ENCODE data around the gene EIF4E3.

EIF4E3 gene

DNA sequence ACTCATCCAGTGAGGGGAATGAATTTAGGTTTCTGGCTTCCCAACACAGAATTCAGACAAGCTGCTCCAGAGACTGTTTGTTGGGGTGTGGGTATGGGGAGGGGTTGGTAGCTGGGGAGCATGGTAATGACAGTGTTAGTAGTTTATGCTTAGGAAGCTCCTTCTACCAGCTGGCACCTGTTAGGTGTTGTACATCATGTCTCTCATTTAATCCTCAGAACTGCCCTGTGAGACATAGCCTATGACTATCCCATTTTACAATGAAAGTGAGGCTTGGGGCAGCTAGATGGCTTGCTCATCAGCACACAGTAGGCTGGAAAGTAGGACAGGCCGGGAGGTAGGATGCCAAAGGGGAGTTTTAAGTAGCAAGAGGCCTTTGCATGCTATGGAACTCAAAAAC, 2.5 kb downstream of the EIF4E3 start:
- no peak for DNase-seq

DNA sequence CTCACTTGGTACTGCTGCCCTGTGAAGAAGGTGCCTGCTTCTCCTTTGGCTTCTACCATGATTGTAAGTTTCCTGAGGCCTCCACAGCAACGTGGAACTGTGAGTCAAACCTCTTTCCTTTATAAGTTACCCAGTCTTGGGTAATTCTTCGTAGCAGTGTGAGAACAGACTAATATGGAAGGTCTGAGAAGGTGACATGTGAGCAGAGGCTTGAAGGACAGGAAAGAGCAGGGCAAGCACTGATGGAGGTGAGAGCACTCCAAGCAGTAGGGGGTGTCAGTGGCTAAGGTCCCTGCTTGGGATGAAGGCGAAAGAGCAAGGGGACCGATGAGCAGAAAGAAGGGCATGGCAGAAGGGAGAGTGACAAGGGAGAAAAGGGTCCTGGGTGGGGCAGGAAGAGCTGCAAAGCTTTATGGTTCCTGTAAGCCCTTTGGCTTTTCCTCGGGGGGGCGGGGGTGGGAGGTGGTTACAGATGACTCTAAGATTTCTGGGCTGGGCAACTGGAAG, 3.5 kb downstream of the EIF4E3 start:
- DNase-seq, result no peak

DNA sequence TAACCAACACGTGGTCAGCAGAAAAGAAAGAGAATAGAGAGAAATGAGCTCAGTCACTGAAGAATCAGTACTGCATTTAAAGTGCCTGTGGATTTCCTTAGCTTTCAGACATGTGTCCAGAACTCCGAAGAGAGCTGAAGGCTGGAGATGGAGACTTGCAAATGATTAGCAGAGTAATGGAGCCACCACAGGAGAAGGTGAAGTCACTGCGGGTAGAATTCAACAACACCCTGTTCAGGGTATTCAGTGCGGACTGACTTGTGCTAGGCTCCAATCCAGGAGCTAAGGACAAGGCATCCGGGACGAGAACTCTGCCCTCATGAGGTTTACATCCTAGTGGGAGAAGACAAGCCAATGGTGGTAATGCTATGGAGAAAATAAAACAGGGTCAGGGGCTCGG, 4.2 kb downstream of the EIF4E3 start:
- no peak for DNase-seq

DNA sequence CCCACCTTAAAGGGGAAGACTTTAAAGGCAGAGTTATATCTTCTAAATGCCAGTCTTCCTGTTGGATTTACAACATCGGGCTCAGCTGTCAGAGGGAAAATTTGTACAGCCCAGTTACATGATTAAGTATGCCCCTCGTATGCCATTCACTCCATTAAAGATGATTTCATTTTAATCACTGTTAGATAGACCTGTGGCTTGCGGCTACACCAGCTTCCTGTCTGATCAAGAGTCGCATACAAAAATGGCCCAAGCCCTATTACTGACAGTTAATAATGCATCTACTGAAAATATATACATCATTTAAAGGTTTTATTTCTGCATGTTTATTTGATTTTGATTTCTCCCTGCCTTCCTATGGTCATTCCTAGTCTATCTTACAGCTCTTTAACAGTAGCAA, 7.1 kb downstream of the EIF4E3 start:
- no peak for DNase-seq

DNA sequence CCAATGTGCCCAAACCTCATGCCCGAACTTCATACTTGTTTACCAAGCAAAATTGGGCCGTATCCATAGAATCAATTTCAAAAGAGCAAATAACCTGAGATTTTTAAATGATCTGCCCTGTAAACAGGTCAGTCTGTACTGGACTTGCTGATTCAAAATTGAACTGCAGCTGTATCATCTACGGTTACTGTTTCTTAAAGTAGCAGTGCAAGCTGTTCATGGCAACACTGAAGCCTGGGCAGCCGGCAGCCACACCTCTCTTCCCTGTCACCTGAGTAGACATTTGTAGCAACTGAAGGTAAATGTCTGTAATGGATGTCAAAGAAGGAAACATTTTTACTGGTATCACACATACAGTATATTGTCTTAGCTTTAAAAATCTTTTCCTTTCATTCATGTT, 10.6 kb downstream of the EIF4E3 start:
- no peak for DNase-seq

DNA sequence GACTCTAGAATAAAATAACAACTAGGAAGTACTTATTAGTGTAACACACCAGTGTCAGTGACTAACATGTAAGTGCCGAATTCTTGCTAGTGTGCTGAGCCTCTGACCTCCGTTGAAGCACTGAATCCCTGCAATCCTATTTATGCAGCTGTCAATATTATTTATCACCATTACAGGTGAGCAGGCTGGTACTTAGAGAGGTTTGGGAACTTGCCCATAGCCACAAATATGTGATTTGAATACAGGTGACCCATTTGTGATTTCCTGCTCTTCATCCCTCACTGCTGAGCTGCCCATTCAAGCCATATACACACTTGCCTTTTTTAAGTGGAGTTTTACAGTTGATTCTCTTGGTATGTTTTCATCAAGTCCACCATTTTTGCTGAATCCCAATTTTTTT, 12.2 kb downstream of the EIF4E3 start:
- no peak for DNase-seq

DNA sequence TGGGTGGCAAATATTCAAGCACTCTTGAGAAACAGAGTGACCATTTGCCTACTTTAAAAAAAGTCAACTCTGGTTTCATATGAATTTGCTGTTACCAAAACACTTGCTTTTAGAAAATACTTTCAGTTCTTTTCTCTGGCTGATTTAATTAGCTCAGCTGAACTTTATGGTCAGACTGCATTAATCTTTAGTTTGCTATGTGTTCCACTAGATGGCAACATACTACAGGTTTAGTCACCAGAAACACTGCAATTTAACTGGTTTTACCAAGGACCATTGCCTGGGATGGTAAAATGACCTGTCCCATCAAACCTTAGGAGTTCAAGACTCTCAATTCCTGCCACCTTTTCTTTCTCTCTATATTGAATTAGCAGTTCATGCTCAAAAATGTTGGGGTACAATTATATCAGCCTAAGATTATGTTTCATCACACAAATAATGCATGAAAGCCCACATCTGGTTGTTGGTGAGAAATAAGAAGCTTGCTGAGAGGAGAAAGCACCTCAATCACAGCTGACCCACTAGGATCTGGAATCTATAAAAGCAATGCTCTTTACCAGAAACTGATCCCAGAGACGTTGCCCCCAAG, 14.2 kb downstream of the EIF4E3 start:
- DNase-seq, result no peak

DNA sequence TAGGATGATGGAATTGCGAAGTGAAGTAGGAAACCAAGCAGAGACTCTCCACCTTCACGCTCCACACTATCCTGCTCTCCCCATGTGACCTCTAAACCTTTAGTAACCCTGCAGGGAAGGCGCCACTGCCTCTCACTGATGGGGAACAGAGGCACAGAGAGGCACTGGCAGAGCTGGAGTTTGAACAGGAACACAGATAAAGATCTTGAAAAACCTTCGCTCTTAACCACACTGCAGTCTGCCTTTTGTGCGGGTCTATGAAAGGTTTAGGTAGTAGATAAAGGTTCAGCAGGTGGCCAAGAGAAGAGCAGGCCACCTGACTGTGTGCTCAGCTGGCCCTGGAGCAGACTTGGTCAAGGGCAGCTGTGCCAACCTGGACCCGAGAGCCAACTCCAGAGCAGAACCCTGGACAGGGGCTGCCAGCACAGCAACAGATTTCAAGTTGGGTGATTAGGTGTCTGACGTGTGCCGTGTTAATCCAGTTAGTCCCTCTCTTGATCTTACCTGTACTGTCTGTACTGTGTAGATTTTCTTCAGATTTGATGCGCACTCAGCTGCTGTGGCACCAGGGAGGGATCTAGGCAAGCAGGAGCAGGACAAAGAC, 15.2 kb downstream of the EIF4E3 start:
- no peak for DNase-seq

DNA sequence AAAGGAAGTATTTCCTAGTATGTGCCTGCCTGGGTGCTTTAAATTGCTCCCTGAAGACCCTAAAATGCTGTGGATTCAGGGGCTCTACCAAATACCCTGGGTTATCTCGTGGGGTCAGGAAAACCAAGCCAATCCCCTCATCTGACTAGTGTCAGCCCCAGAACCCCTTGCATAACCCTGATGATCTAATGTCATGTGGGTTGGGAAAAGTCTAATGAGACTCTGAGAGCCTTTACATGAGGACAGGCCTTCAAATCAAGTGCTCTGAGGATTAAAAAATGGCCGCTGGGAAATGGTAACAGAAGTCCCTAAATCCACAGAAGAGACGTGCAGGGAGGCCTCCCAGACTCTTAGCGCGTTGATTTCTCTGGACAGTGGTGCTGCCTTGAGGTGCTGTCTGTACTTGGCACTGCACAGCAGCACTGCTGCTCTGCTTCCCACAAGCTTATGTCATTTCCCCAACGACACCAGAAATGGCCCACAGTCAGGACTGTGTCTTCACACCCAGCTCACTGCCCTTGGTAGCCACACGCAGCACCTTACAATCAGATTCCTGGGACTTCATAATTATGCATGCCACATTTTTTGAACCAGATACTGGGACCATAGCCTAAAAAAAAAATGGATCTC, 16.6 kb downstream of the EIF4E3 start:
- DNase-seq, result no peak

DNA sequence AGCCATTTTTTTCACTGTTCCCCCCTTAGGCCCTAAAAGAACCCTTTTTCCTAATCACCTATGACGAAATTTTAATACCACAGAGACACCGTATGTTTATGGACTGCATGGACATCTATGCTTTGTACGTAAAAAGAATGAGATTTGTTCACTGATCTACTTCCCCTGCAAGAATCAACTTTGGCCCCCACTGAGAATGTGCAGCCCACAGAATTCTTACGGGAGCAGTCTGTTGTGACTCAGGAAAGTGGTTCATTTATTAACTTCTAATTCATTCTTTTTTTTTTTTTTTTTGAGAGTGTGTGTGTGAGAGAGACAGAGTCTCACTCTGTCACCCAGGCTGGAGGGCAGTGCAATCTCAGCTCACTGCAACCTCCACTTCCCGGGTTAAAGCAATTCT, 17.6 kb downstream of the EIF4E3 start:
- DNase-seq, result no peak

DNA sequence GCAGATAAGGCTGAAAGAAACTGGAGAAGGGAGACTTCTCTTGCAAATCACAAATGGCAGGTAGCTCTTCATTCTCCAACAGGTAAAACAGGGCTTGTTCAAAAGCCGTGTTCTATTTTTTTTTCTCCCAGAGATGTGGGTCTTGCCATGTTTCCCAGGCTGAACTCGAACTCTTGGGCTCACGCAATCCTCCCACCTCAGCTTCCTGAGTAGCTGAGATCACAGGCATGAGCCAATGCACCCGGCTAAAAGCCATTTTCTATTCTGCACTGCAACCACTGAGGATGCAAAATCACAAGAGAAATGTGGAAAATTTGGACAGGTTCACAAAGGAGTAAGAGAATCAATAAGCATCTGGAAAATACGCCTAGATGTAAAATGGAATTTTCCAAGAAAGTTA, 19.5 kb downstream of the EIF4E3 start:
- no peak for DNase-seq

DNA sequence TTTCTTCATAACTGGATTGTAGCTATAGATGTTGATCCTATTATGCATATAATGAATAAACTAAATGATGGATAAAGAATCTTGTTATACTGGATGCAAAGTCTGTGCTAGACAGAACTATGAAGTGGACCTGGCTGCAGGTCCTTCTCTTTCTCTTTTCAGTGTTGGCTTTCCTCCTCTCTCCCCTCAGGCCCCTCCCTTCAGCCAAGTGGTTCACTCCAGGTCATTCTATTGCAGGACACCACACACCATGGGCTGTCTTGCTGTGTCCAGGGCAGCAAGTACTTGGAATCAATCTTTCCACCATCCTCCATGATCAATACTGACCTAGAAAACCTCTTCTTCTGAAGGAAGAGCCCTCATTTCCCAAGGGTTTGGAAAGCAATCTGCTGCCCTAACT, 20.3 kb downstream of the EIF4E3 start:
- no peak for DNase-seq

DNA sequence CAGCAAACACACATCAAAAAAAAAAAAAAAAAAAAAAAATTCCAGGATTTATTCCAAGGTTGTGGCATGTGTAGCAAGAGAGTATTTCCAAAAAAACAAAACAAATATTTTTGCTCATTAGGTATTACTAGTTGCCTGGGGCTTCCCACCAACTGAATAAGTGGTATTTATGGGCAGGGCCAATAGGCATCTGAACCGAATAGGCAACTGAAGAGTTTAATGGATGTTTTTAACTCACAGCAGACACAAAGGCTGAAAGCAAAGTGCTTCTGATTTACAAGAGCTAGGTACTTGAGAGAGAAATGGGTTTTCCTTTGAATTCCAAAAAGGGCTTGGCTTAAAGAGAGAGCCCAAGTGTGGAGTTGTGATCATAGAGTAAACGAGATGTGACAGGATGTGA, 21.4 kb downstream of the EIF4E3 start:
- no peak for DNase-seq

DNA sequence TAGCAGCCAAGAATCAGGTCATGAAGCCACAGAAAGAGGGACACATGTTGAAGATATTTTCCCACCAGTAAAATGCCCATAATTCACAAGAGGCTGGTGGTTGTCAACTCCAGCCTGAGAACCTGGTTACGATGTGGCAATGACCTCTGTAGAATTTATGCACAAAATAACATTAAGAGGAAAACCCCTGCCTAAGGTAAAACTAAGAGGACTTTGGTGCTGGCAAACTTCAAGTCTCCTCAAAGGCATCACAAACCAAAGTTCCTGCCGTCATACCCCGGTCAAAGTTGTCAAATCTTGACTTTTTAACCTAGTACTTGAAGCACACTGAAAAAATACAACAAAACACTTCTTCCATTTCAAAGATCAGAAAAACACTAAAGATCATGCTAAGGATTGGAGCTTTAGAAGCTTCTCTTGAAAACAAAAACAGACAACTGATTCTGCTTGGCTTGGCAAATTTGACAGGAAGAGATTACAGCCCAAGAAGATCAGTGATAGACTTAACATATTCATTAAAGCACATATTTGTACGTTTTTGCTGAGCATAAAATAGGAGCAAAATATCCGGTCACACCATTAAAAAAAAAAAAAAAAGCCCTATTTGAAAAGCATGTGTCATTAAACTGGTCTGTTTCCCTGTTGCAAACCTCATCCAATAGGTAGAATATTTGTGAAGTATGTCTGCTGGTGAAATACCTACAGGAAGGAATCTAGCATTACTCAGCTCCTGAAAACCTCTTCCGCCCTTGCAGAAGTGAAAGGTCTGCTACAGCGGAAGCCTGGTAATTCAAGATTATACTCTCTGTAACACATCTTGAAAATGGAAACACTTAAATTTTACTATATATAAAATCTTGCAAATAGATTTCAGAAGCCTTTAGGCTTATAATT, 22.8 kb downstream of the EIF4E3 start:
- no peak for DNase-seq

DNA sequence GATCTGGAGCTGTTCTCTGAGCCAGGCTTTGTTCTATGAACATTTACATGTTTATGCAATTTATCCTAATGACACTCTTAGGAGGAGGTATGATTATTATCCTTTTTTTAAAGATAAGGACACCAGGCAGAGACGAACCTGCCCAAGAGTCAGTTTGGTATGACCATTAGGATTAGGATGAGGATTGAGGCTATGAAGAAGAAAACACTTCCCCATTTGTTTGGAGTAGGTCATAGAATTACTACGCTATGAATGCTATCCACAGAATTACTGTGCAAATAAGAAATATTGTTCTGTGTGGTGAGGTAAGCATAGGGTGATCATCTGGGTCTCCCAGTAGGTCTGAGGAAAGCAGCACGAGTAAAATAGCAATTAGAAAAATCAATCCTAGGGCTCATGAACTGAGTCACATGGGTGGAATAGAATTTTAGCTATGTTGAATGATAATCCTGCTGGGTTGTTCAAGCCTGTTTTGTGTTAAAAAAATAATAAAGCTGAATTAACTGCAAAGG, 23.9 kb downstream of the EIF4E3 start:
- no peak for DNase-seq

DNA sequence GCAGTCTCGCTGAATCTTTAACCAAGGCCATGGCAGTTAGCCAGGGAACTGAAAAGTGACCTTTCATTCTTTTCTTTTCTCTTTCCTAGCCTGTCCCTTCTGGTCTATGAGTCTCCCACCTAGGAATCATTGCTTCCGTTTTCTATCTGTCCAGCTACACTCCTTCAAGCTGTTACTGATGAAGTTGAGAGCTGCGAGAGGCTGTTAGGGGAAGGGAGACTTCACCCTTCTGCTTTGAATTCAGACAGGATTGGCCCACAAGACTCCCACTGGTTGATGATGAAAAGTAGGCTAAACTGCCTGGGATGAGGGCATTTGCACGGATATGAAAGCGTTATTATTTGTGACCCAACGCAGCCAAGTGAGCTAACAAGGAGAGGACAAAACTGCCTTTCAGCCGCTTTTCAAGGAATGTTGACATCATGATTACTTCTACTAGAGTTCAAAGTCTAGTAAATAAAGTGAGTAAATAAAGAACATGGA, 30.2 kb downstream of the EIF4E3 start:
- no peak for DNase-seq

DNA sequence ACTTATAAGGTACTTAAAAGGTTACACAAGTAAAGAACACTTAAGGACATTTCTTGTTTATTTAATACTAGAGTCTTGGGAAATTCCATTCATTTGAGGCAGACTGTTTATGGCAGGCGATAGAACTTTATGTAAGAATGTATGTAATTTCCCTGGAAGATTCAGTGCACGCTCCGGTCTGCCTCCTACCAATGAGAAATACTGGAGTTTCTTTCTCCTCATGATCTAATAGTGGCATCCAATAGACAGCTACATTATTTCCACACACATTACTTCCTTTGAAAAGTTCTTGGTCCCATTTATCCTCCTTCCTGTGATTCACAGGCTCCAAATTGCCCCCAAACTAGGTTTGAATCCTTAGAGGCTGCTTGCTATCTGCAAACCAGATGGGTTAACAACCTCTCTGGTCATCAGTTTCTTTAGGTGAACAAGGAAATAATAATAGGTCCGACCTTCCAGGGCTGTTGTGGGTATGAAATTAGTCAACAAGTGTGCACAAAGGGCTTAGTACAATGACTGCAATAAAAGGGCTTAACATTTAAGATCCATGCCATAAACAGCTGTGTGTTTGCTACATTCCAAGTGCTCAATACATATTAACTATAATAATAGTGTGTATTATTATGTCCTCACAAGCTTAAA, 30.7 kb downstream of the EIF4E3 start:
- DNase-seq, result no peak

DNA sequence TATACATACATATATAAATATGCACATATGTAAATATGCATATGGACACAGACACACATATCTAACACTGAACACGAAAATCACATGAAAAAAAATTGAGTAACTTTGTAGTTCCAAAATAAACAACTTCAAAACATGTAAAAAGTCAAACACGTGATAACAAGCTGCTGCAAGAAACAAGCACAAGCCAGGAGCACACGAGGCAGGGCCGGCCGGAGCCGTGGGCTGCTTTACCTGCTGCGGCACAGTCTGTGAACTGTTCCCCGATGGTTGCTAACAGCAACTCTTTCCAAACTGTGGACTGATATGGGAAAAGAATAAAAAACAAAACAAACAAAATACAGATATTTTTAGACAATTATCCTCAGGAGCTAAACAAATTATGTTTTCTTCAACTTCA, 31.6 kb downstream of the EIF4E3 start:
- DNase-seq, result no peak

DNA sequence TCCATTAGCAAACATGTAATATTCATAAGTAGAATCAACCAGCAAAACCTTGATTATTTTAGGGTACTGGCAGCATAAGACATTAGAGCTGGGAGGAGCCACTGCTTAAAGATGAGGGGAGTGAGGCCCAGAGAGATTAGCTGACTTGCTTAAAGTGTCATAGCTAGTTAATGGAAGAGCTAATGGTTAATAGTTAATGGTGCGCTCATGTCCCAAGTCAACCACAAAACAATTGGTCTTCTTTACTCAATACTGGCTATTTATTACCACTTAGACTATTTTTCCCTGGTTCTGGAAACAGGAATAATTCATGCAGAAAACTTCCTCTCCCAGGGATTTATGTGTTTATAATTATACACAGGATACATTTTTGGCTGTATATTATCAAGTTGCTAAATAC, 33.1 kb downstream of the EIF4E3 start:
- no peak for DNase-seq

DNA sequence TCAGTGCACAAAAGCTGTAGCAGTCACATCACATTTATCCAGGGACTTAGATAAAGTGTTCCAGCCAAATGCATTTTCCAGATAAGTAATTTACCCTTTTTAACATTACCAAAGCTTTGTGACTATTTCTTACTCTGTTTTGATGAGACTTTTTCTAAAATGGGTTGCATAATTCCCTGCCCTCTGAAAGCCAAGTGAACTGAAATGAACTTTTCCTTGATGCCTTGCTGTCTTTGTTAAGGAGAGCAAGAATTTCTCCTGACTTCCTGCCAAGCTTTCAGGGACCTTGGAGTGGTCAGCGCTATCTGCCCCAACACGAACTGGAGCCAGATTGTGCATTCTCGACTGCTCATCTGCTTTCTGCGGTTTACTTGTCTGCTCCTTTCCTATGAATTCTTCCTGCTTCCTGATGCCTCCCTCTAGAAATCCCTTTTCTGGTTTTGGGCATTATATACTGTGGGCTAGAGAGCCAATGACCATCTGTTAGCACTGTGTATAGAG, 34.8 kb downstream of the EIF4E3 start:
- no peak for DNase-seq

DNA sequence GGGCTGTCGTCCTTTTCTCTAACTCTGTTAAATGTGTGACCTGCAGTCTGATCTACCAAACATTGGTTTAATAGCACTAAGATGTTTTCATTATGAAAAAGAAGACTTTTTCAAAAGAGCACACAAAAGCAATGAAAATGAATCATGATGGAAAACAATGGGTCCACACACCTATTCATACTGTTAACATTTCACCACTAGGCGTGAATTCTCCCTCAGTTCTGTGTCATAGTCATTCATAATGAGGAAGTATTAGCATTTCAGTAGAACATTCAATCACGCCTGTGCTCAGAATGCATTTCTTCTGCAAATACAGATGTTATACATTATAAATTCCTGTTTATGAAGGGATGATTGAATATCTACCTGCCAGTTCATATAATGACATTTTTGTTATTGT, 35.9 kb downstream of the EIF4E3 start:
- DNase-seq, result no peak

DNA sequence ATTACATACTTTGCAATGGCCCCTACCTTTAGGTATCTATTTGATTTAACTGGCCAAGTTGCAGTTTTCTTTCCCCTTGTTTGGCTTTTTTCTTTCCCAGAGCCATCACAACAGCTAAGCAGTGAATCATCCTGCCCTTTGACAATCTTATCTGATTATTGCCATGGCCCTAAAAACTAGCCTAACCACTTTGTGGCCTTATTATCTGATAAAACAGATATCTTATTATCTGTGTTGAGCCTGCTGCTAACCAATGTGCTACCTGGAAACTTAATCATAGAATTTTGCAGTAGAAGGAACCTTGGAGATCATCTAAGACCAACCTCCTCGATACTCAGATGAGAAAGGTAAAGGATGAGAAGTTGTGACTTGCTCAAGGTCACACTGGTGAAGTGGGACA, 37.1 kb downstream of the EIF4E3 start:
- no peak for DNase-seq

DNA sequence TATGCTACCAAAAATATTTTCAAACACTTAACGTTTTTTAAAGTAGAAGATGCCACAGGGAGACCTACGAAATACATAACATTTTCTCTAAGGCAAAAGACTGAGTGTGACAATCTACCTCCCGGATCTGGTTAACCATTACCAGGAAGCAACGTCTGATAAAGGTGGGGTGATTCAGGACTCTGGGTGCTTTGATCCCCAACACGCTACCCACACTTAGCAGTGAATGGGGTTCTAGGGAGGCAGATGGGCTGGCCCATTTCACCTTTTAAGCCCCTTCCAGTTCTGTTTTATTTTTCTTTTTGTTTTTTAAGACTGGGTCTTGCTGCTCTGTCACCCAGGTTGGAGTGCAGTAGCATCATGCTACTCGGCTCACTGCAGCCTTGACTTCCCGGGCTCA, 39.5 kb downstream of the EIF4E3 start:
- no peak for DNase-seq
